Stomach (tissue), 9 donors: ENCODE results near the gene AP1M2. TPM values are rescaled to one million over a fixed set of nuclear protein-coding genes. Genes with fewer than 3 reads are reported as not detected.
"Not testable (repeated sequence)": the region's sequence is repeated elsewhere in the genome, so short reads cannot be mapped to it uniquely, and the experiment has no call there.

Source experiments
- DNase-seq, 2 donors: peaks; one replicate each; pipeline versions ENCODE4 v3.0.0 to v3.0.0-alpha.2; 2013 to 2019
- H3K27ac ChIP-seq, 5 donors: fragments of 200-600 bp in 4 of 5; sonication (generic) in 4 of 5; one replicate each; pipeline ENCODE4 v1.5.1; 2013 to 2019; ENCODE audit warnings: mild to moderate bottlenecking in 1 of 5, moderate library complexity in 1 of 5
- H3K27me3 ChIP-seq, 3 donors: fragments of 200-600 bp; sonication (generic); one replicate each; pipeline ENCODE4 v1.5.1; 2017 to 2019; ENCODE audit warnings: mixed run types in 1 of 3
- H3K36me3 ChIP-seq, 4 donors: fragments of 200-600 bp; sonication (generic); 1 replicate in 3 of 4; 2 replicates in 1 of 4; pipeline ENCODE4 v1.5.1; 2016 to 2019
- H3K4me1 ChIP-seq, 4 donors: fragments of 200-600 bp; sonication (generic); one replicate each; pipeline ENCODE4 v1.5.1; 2016 to 2019
- H3K4me3 ChIP-seq, 4 donors: fragments of 200-600 bp; sonication (generic) in 3 of 4; one replicate each; pipeline ENCODE4 v1.5.1; 2016 to 2019; ENCODE audit warnings: mild to moderate bottlenecking in 1 of 4
- H3K9me3 ChIP-seq, 4 donors: fragments of 200-600 bp; sonication (generic); one replicate each; pipeline ENCODE4 v1.5.1; 2016 to 2019
- EP300 ChIP-seq: sonication (generic); formaldehyde crosslinking; IDR thresholded peaks from one replicate; pipeline ENCODE4 v1.6.1; 2017; ENCODE audit warnings: antibody characterized with exemption
- POLR2A ChIP-seq, 4 donors: fragments of 450-650 bp; IDR thresholded peaks; one replicate each; pipeline ENCODE4 v1.6.1; 2016; ENCODE audit warnings: antibody characterized with exemption in 4 of 4, control low read depth in 2 of 4, mild to moderate bottlenecking in 1 of 4, moderate library complexity in 1 of 4
- POLR2AphosphoS5 ChIP-seq, 3 donors: sonication (generic); formaldehyde crosslinking; IDR thresholded peaks; one replicate each; pipeline ENCODE4 v1.6.1; 2016; ENCODE audit warnings: antibody characterized with exemption in 3 of 3
- WGBS, 5 donors: extraction: QIAGEN DNeasy Blood & Tissue Kit in 3 of 5; methylation state at CpG; one replicate each; pipeline versions ENCODE4 v1.1.5 to v1.1.7; 2013 to 2018; 5-methylcytosine and 5-hydroxymethylcytosine counted together
- intact Hi-C: fragments of 100-400 bp; cut with DNase I; formaldehyde crosslinking; loops from one replicate; pipeline ENCODE4 v1.15.1; 2023; ENCODE audit warnings: low total_unique reads
- polyA plus RNA-seq, 3 donors: library from polyadenylated mRNA; stranded (reverse); fragments of 200-250 nt; gene quantifications; one replicate each; pipeline ENCODE4 v1.2.3, GENCODE V29; 2013
- total RNA-seq, 5 donors: library from RNA; depleted of rRNA; stranded (reverse); fragments of >200 nt; gene quantifications; one replicate each; pipeline versions ENCODE4 v1.1.0 to v1.2.3, GENCODE V29; 2014 to 2016
- TF ChIP-seq, protein P1 (sequence below), 7 experiments: fragments of 450-650 bp in 4 of 7; fragments of 200-600 bp in 3 of 7; sonication (generic) in 3 of 7; IDR thresholded peaks; one replicate each; pipeline ENCODE4 v1.5.1; 2016 to 2019; ENCODE audit warnings: antibody characterized with exemption in 7 of 7, control low read depth in 2 of 7, mild to moderate bottlenecking in 1 of 7
- donor health status: healthy with polysubstance abuse.
- donor health status: Bipolar disorder and iron deficiency.
- donor health status: healthy.

Gene AP1M2
- total and polyA plus RNA-seq, 8 donors, result 11.7 to 687 (median 68.3) TPM

- TF ChIP-seq, protein P1, sequence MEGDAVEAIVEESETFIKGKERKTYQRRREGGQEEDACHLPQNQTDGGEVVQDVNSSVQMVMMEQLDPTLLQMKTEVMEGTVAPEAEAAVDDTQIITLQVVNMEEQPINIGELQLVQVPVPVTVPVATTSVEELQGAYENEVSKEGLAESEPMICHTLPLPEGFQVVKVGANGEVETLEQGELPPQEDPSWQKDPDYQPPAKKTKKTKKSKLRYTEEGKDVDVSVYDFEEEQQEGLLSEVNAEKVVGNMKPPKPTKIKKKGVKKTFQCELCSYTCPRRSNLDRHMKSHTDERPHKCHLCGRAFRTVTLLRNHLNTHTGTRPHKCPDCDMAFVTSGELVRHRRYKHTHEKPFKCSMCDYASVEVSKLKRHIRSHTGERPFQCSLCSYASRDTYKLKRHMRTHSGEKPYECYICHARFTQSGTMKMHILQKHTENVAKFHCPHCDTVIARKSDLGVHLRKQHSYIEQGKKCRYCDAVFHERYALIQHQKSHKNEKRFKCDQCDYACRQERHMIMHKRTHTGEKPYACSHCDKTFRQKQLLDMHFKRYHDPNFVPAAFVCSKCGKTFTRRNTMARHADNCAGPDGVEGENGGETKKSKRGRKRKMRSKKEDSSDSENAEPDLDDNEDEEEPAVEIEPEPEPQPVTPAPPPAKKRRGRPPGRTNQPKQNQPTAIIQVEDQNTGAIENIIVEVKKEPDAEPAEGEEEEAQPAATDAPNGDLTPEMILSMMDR (IDR thresholded peaks at IDR 0.05), result no peak
- TF ChIP-seq POLR2A (IDR thresholded peaks at IDR 0.05) (no peak), EP300 (no peak)
- H3K27me3 ChIP-seq, result no peaks in the 10 kb centered on the region
- 71 to 81% (median 74%) methylated on average over 9 to 13 of the region's 13 CpGs for WGBS, 5 donors
- intact Hi-C loops, result no loop called here
- H3K4me3 ChIP-seq, result no peak overlapping the region
- peak overlapping the region in 1 of 5 donors; percentile 39 for H3K27ac ChIP-seq
- H3K36me3 ChIP-seq, result peaks cover 69 to 100% (median 100%) of the 10 kb centered on the region in 4 donors
- DNase-seq, result no peak
- H3K9me3 ChIP-seq, result no peaks in the 10 kb centered on the region
- H3K4me1 ChIP-seq, result peaks cover 0 to 31% (median 2%) of the 10 kb centered on the region in 4 donors
These were observed 33.9 kb downstream of the AP1M2 start for GRCh38 chr19:10553087-10553667.

GRCh38 chr19:10552510-10553053, 34.5 kb downstream of the AP1M2 start:
- Histone ChIP-seq H3K36me3 (peaks cover 64 to 100% (median 100%) of the 10 kb centered on the region in 4 donors), H3K4me3 (no peak overlapping the region), H3K4me1 (peaks cover 0 to 31% (median 2%) of the 10 kb centered on the region in 4 donors), H3K27me3 (no peaks in the 10 kb centered on the region), H3K27ac (peak overlapping the region in 1 of 5 donors; percentile 39), H3K9me3 (no peaks in the 10 kb centered on the region)
- 73 to 86% (median 79%) methylated on average over 11 to 12 of the region's 12 CpGs for WGBS, 5 donors
- TF ChIP-seq POLR2A (IDR thresholded peaks at IDR 0.05), result no peak
- TF ChIP-seq, protein P1 (IDR thresholded peaks at IDR 0.05), result no peak
- no peak for TF ChIP-seq EP300
- TF ChIP-seq POLR2AphosphoS5 (IDR thresholded peaks at IDR 0.05), result no peak
- intact Hi-C loops, result no loop called here
- DNase-seq, result no peak

DNA sequence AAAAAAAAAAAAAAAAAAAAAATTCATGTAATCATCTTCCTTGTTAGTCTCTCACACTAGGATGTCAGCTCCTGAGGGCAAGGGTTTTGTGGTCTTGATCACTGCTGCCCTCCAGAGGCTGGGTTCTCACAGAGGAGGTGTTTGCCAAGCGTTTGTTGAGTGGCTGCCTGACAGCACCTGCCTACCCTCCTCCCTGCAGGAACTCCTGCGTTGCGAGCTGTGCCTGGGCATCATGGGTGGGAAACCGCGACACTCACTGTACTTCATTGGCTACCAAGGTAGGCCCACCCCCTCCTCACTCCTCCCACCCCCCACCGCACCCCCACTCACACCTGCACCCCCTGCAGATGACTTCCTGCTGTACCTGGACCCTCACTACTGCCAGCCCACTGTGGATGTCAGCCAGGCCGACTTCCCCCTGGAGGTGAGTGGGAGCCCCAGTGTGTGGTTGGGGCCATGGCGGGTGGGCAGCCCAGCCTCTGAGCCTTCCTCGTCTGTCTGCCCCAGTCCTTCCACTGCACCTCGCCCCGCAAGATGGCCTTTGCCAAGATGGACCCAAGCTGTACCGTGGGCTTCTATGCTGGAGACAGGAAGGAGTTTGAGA, 35.3 kb downstream of the AP1M2 start:
- intact Hi-C loops, result no loop called here
- DNase-seq, result peak; percentile 32 to 45
- Histone ChIP-seq H3K27ac (no peak overlapping the region), H3K4me1 (peaks cover 0 to 31% (median 2%) of the 10 kb centered on the region in 4 donors), H3K4me3 (no peak overlapping the region), H3K36me3 (peaks cover 59 to 100% (median 100%) of the 10 kb centered on the region in 4 donors), H3K27me3 (no peaks in the 10 kb centered on the region), H3K9me3 (no peaks in the 10 kb centered on the region)
- TF ChIP-seq EP300 (no peak), POLR2A (IDR thresholded peaks at IDR 0.05) (no peak), POLR2AphosphoS5 (IDR thresholded peaks at IDR 0.05) (no peak)
- TF ChIP-seq, protein P1 (IDR thresholded peaks at IDR 0.05), result no peak
- WGBS, 5 donors, result 79 to 96% (median 92%) methylated on average over 4 to 12 of the region's 12 CpGs

- H3K4me3 ChIP-seq, H3K27me3 ChIP-seq, H3K27ac ChIP-seq, DNase-seq, H3K9me3 ChIP-seq, intact Hi-C loops: not testable (repeated sequence)
- peaks cover 0 to 27% (median 5%) of the 10 kb centered on the region in 4 donors for H3K4me1 ChIP-seq
- peaks cover 61 to 99% (median 98%) of the 10 kb centered on the region in 4 donors for H3K36me3 ChIP-seq
- WGBS, 5 donors, result 77 to 88% (median 84%) methylated on average over 9 of the region's 9 CpGs
These were observed 36.1 kb downstream of the AP1M2 start for GRCh38 chr19:10551006-10551405.
